ENCODE data around the gene GABRG3. TPM values are rescaled to one million over a fixed set of nuclear protein-coding genes. Genes with fewer than 3 reads are reported as not detected.

GABRG3 gene
- polyA plus RNA-seq, 6 donors from 2014 or later, result not detected

- no peak overlapping the region for H3K4me3 Mint-ChIP-seq
- H3K27me3 Mint-ChIP-seq, result no peaks in the 10 kb centered on the region
- H3K9me3 Mint-ChIP-seq, result peaks cover 5 to 31% (median 18%) of the 10 kb centered on the region in 7 donors
- H3K36me3 Mint-ChIP-seq, result peaks cover 0 to 3% of the 10 kb centered on the region in 2 donors
- DNase-seq, result no peak
- H3K4me1 Mint-ChIP-seq, result no peaks in the 10 kb centered on the region
- no peak for ATAC-seq (ENCODE audit: low read depth in 2 of 2)
- H3K27ac Mint-ChIP-seq, result no peak overlapping the region
These were observed 543.5 kb downstream of the GABRG3 start for GRCh38 chr15:27514526-27514925.

DNA sequence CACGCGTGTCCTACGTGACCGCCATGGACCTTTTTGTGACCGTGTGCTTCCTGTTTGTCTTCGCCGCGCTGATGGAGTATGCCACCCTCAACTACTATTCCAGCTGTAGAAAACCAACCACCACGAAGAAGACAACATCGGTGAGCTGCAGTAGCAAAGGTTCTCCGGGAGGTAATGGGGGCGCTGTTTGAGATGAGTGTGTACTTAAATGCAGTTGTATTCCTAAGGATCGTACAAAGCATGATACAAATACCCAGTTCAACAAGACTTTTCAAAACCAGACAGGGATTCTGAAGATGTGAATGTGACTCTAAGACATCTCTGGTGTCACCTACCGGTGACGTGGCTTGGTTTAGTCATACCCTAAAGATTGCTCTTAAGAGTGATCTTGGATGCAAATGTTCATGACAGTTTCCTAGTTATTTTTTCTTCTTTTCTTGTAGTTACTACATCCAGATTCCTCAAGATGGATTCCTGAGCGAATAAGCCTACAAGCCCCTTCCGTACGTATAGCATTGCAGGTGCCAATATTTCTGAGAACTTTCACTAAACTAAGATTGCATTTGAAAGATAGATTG is 556.6 kb downstream of the GABRG3 start:
- no peak for ATAC-seq (ENCODE audit: low read depth in 2 of 2)
- DNase-seq, result no peak
- H3K4me3 Mint-ChIP-seq, result no peak overlapping the region
- no peaks in the 10 kb centered on the region for H3K4me1 Mint-ChIP-seq
- no peaks in the 10 kb centered on the region for H3K27me3 Mint-ChIP-seq
- no peak overlapping the region for H3K27ac Mint-ChIP-seq
- H3K36me3 Mint-ChIP-seq, result peaks cover 0 to 7% of the 10 kb centered on the region in 2 donors
- H3K9me3 Mint-ChIP-seq, result peaks cover 9 to 31% (median 15%) of the 10 kb centered on the region in 7 donors

DNA sequence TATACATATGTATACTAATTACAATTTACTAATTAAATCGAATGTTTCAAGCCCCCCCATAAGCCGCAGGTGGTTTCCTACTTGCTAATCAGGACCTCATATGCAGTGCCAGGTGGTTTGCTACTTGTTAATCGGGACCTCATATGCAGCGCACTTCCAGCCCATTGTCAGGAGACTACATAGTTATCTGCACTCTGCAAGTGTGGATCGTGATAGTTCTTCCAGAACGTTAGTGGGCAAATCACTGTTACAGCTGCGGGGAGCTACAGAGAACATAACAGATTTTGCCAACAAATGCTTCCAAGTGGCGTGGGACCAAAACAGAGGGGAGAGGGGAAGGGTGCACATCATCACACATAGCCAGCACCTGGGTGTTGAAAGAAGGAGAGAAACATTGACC is 558.4 kb downstream of the GABRG3 start:
- no peaks in the 10 kb centered on the region for H3K4me1 Mint-ChIP-seq
- peaks cover 6 to 20% (median 14%) of the 10 kb centered on the region in 7 donors for H3K9me3 Mint-ChIP-seq
- H3K27me3 Mint-ChIP-seq, result no peaks in the 10 kb centered on the region
- no peak overlapping the region for H3K27ac Mint-ChIP-seq
- H3K4me3 Mint-ChIP-seq, result peak overlapping the region in 1 of 8 donors; percentile 57
- no peak for DNase-seq
- peaks cover 0 to 7% of the 10 kb centered on the region in 2 donors for H3K36me3 Mint-ChIP-seq
- ATAC-seq (ENCODE audit: low read depth in 2 of 2), result no peak

DNA sequence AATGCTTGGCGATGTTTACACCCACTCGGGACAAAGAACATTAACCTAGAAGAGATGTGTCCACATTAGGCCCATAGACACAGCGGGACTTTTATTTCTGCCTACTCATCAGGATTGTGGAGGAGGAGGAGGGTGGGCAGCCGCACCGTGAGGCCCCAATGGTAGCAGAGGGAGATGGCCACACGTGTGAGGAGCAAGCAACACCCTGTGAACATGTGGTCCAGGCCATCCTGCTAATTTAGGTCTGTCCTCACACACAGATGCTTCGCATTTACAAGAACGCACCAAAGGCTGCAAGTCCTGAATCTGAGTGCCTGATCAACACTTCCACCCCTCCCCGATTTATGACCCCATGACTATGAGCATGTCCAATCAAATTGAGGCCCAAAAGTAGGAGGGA is 560.0 kb downstream of the GABRG3 start:
- peaks cover 6 to 14% (median 9%) of the 10 kb centered on the region in 7 donors for H3K9me3 Mint-ChIP-seq
- DNase-seq, result no peak
- peaks cover 0 to 7% of the 10 kb centered on the region in 2 donors for H3K36me3 Mint-ChIP-seq
- H3K4me3 Mint-ChIP-seq, result no peak overlapping the region
- no peak for ATAC-seq (ENCODE audit: low read depth in 2 of 2)
- H3K4me1 Mint-ChIP-seq, result no peaks in the 10 kb centered on the region
- H3K27ac Mint-ChIP-seq, result no peak overlapping the region
- no peaks in the 10 kb centered on the region for H3K27me3 Mint-ChIP-seq

DNA sequence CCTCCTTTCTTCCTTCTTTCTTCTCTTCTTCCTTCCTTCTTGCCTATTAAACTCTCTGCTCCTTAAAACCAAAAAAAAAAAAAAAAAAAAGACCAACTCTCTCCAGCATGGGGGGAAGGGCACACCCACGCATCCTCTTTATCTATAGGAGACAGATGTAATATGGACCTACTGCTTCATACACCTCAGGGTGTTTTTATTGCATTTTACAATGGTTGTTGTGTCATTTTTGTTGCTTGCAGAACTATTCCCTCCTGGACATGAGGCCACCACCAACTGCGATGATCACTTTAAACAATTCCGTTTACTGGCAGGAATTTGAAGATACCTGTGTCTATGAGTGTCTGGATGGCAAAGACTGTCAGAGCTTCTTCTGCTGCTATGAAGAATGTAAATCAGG is 561.4 kb downstream of the GABRG3 start:
- Mint-ChIP-seq H3K4me1 (no peaks in the 10 kb centered on the region), H3K27ac (no peak overlapping the region), H3K9me3 (peaks cover 0 to 14% (median 4%) of the 10 kb centered on the region in 7 donors), H3K27me3 (no peaks in the 10 kb centered on the region), H3K36me3 (no peaks in the 10 kb centered on the region), H3K4me3 (no peak overlapping the region)
- DNase-seq (no peak), ATAC-seq (ENCODE audit: low read depth in 2 of 2) (no peak)

GRCh38 chr15:27535445-27536129 is 564.6 kb downstream of the GABRG3 start:
- DNase-seq (no peak), ATAC-seq (ENCODE audit: low read depth in 2 of 2) (no peak)
- H3K4me1 Mint-ChIP-seq, result no peaks in the 10 kb centered on the region
- no peaks in the 10 kb centered on the region for H3K27me3 Mint-ChIP-seq
- H3K27ac Mint-ChIP-seq, result no peak overlapping the region
- H3K9me3 Mint-ChIP-seq, result peaks cover 0 to 10% (median 5%) of the 10 kb centered on the region in 7 donors
- H3K36me3 Mint-ChIP-seq, result no peaks in the 10 kb centered on the region
- no peak overlapping the region for H3K4me3 Mint-ChIP-seq

- H3K9me3 Mint-ChIP-seq, result peaks cover 0 to 16% (median 4%) of the 10 kb centered on the region in 7 donors
- H3K27me3 Mint-ChIP-seq, result no peaks in the 10 kb centered on the region
- no peak for DNase-seq
- H3K4me1 Mint-ChIP-seq, result no peaks in the 10 kb centered on the region
- no peak overlapping the region for H3K4me3 Mint-ChIP-seq
- peaks cover 0 to 5% of the 10 kb centered on the region in 2 donors for H3K36me3 Mint-ChIP-seq
- ATAC-seq (ENCODE audit: low read depth in 2 of 2), result no peak
- H3K27ac Mint-ChIP-seq, result no peak overlapping the region
These were observed 567.3 kb downstream of the GABRG3 start for GRCh38 chr15:27538325-27538724.

GRCh38 chr15:27541581-27541980 is 570.6 kb downstream of the GABRG3 start:
- H3K9me3 Mint-ChIP-seq, result peaks cover 0 to 18% (median 3%) of the 10 kb centered on the region in 7 donors
- peaks cover 0 to 5% of the 10 kb centered on the region in 2 donors for H3K36me3 Mint-ChIP-seq
- ATAC-seq (ENCODE audit: low read depth in 2 of 2) (no peak), DNase-seq (no peak)
- no peak overlapping the region for H3K27ac Mint-ChIP-seq
- no peaks in the 10 kb centered on the region for H3K4me1 Mint-ChIP-seq
- H3K4me3 Mint-ChIP-seq, result no peak overlapping the region
- no peaks in the 10 kb centered on the region for H3K27me3 Mint-ChIP-seq

DNA sequence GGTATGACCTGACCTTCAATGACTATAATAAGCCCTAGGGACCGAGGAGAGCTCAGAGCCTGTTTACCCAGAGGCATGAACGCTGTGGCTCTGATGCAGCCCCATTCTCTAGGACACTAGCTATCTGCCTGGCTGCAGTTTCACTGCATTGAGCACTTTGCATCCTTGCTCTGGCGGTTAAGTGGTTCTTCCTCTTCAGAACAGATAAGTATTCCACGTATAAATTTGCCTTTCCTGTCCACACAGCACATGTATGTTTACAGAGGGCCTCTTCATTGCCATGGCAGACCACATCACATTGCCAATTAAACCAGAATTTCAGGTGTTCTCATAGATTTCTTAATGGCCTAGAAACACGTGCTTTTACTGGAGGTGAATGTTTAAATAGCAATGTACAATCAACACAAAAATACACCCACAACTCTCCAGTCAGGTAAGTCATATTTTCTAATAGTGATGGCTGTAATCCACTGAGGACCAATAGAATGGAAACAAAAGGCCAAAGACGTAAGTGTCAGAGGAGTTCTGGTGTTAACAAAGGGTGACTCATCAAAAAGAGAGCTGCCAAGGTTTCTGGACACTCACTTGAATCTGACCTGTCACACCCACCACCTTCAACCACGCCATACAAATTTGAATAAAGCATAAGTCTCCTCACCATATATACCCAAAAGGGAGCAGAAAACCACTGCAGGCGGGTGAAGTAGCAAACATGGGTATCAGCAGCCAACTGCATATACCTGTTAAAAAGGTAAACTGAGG is 574.7 kb downstream of the GABRG3 start:
- H3K36me3 Mint-ChIP-seq, result peaks cover 0 to 5% of the 10 kb centered on the region in 2 donors
- ATAC-seq (ENCODE audit: low read depth in 2 of 2) (no peak), DNase-seq (no peak)
- peaks cover 0 to 13% (median 6%) of the 10 kb centered on the region in 7 donors for H3K9me3 Mint-ChIP-seq
- no peaks in the 10 kb centered on the region for H3K27me3 Mint-ChIP-seq
- H3K27ac Mint-ChIP-seq, result no peak overlapping the region
- no peak overlapping the region for H3K4me3 Mint-ChIP-seq
- no peaks in the 10 kb centered on the region for H3K4me1 Mint-ChIP-seq

DNA sequence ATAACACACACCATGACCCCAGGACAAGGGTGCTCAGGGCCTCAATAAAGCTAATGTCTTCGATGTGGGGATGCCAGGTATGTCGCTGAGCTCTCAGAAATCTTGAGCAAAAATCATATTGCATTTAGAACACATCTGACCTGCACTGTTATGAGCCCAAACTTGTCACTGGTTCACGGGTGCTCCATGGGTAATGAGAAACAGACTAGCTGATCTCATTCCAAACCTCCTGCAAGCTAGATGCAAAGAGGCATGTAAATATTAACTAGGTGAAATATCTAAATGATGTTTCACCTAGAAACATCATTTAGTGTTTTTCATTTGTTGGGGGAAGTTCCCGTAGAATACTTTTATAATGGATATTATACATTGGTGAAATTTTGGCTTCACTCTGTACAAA is 578.8 kb downstream of the GABRG3 start:
- no peak overlapping the region for H3K27ac Mint-ChIP-seq
- ATAC-seq (ENCODE audit: low read depth in 2 of 2) (no peak), DNase-seq (no peak)
- no peaks in the 10 kb centered on the region for H3K27me3 Mint-ChIP-seq
- H3K4me3 Mint-ChIP-seq, result no peak overlapping the region
- H3K36me3 Mint-ChIP-seq, result no peaks in the 10 kb centered on the region
- peaks cover 4 to 10% (median 6%) of the 10 kb centered on the region in 7 donors for H3K9me3 Mint-ChIP-seq
- H3K4me1 Mint-ChIP-seq, result no peaks in the 10 kb centered on the region

GRCh38 chr15:27550635-27551034 is 579.7 kb downstream of the GABRG3 start:
- H3K36me3 Mint-ChIP-seq, result no peaks in the 10 kb centered on the region
- H3K27me3 Mint-ChIP-seq, result no peaks in the 10 kb centered on the region
- ATAC-seq (ENCODE audit: low read depth in 2 of 2) (no peak), DNase-seq (no peak)
- H3K27ac Mint-ChIP-seq, result no peak overlapping the region
- peaks cover 4 to 19% (median 6%) of the 10 kb centered on the region in 7 donors for H3K9me3 Mint-ChIP-seq
- H3K4me3 Mint-ChIP-seq, result no peak overlapping the region
- H3K4me1 Mint-ChIP-seq, result no peaks in the 10 kb centered on the region

DNA sequence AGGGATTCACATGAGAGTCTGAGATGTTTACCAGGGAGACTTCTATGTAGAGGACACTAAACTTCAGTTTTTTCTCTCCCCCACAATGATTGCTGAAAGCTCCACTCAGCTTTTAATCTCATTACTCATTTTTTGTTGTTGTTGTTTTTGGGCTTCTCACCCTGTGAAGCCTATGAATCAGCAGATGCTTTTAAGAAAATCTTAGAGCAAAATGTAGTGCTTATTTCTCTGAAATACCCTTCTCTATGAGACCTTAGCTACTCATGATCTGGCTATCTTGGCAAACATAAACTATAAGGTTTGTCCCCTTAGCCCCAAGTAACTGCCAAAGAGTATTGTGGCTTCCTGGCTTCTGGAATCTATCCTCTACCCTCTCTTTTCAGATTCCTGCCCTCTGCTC is 590.8 kb downstream of the GABRG3 start:
- Mint-ChIP-seq H3K27me3 (no peaks in the 10 kb centered on the region), H3K27ac (no peak overlapping the region), H3K4me1 (no peaks in the 10 kb centered on the region), H3K4me3 (no peak overlapping the region), H3K9me3 (peaks cover 11 to 68% (median 15%) of the 10 kb centered on the region in 7 donors), H3K36me3 (no peaks in the 10 kb centered on the region)
- no peak for ATAC-seq (ENCODE audit: low read depth in 2 of 2)
- DNase-seq, result no peak

DNA sequence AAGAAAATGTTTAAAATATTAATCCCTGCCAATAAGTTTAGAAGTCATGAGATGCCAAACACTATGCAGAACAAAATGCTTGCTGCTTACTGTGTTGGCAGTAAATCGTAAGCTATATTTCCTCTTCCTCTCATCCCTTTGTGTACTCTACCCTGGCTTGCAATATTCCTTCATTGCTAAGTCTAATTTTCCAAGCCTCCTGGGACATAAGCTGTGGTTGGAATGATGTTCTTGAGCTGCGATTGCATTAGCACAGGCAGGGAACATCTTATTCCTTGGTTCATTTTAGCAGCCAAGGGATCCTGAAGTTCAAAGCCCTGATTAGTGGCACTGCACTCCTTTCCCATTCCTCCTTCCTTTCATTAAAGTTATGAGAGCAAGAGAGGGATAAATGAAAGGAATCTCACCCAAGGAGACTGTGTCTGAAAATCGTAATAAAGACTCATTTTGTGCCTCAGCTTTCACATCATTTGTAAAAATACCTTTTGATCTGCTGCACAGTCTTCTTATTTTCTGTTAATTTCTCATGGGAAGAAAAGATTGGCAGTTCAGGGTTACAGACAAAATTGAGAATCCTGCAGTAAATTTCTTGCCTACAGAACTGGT is 592.9 kb downstream of the GABRG3 start:
- Mint-ChIP-seq H3K27ac (no peak overlapping the region), H3K4me3 (no peak overlapping the region), H3K36me3 (no peaks in the 10 kb centered on the region), H3K27me3 (no peaks in the 10 kb centered on the region), H3K4me1 (no peaks in the 10 kb centered on the region), H3K9me3 (peaks cover 12 to 50% (median 14%) of the 10 kb centered on the region in 7 donors)
- no peak for DNase-seq
- ATAC-seq (ENCODE audit: low read depth in 2 of 2), result no peak

All from naive B cell (primary cell).